B cell (primary cell): ENCODE measurements around the gene TRA2B. TPM values are rescaled to one million over a fixed set of nuclear protein-coding genes. Genes with fewer than 3 reads are reported as not detected.

Source experiments
- ATAC-seq: fragments of 200-7000 bp; cut with Tn5 transposase; one replicate; pipeline ENCODE4 v1.10.0; 2021; ENCODE audit warnings: low read depth, mild to moderate bottlenecking, moderate number of reproducible peaks, moderate library complexity
- CTCF ChIA-PET: fragments of 350-600 bp; sonication (Branson Sonifier 250); formaldehyde crosslinking; loops from one replicate; lab custom pipeline; 2021; ENCODE audit warnings: antibody characterized with exemption, inconsistent platforms; lab: Charles Lee
- POLR2A ChIA-PET: fragments of 350-600 bp; sonication (Branson Sonifier 250); formaldehyde crosslinking; loops from one replicate; lab custom pipeline; 2021; ENCODE audit warnings: antibody characterized with exemption; lab: Charles Lee
- DNase-seq: peaks from one replicate; pipeline ENCODE4 v3.0.0; 2013
- H2AFZ ChIP-seq: 2 replicates; pipeline ENCODE4 v1.6.1; 2012; ENCODE audit warnings: mild to moderate bottlenecking, low read depth, low read length; ENCODE audit not compliant: insufficient read depth, poor library complexity, severe bottlenecking
- H3K27ac ChIP-seq, 2 donors: 1 replicate in 1 of 2; 2 replicates in 1 of 2; pipeline ENCODE4 v1.5.1; 2012 to 2013; ENCODE audit warnings: low read length in 2 of 2, mild to moderate bottlenecking in 2 of 2, moderate library complexity in 1 of 2
- H3K27me3 ChIP-seq, 4 experiments: fragments of 200-600 bp in 1 of 4; sonication (generic) in 1 of 4; replicated peaks in 1 of 4; 1 replicate in 2 of 4; 2 replicates in 2 of 4; pipeline versions ENCODE4 v1.6.1 to v1.7.0; 2013 to 2016; ENCODE audit warnings: low read length in 3 of 4, mild to moderate bottlenecking in 2 of 4, mixed read lengths in 1 of 4, moderate library complexity in 1 of 4; ENCODE audit not compliant: insufficient read depth in 4 of 4, control insufficient read depth in 3 of 4; ENCODE audit errors: control extremely low read depth in 1 of 4
- H3K36me3 ChIP-seq, 2 experiments: replicated peaks in 1 of 2; 1 replicate in 1 of 2; 2 replicates in 1 of 2; pipeline versions ENCODE4 v1.6.1 to v1.7.1; 2013; ENCODE audit warnings: low read length in 1 of 2; ENCODE audit not compliant: insufficient read depth in 2 of 2, control insufficient read depth in 1 of 2; ENCODE audit errors: control extremely low read depth in 1 of 2, extremely low read depth in 1 of 2
- H3K4me1 ChIP-seq, 2 donors: fragments of 200-600 bp in 1 of 2; sonication (generic) in 1 of 2; 1 replicate in 1 of 2; 2 replicates in 1 of 2; pipeline versions ENCODE4 v1.5.1 to v1.6.1; 2013 to 2017; ENCODE audit warnings: low read length in 2 of 2; ENCODE audit not compliant: control insufficient read depth in 2 of 2, insufficient read depth in 2 of 2
- H3K4me2 ChIP-seq: replicated peaks from 2 replicates; pipeline ENCODE3; 2012; ENCODE audit warnings: mild to moderate bottlenecking, low read depth, low read length; ENCODE audit not compliant: poor library complexity, severe bottlenecking
- H3K4me3 ChIP-seq, 5 experiments: fragments of 200-600 bp in 1 of 5; sonication (generic) in 1 of 5; 1 replicate in 3 of 5; 2 replicates in 2 of 5; pipeline versions ENCODE4 v1.5.1 to v1.7.0; 2011 to 2016; ENCODE audit warnings: low read length in 4 of 5, mild to moderate bottlenecking in 4 of 5, low read depth in 2 of 5, control low read depth in 1 of 5, moderate library complexity in 1 of 5; ENCODE audit not compliant: insufficient read depth in 1 of 5; ENCODE audit errors: control extremely low read depth in 1 of 5, extremely low read depth in 1 of 5
- H3K79me2 ChIP-seq: fragments of 200-600 bp; sonication (generic); one replicate; pipeline ENCODE4 v1.6.0; 2016; ENCODE audit warnings: low read length; ENCODE audit not compliant: control insufficient read depth, insufficient read depth
- H3K9ac ChIP-seq: fragments of 200-600 bp; sonication (generic); 2 replicates; pipeline ENCODE4 v1.6.1; 2017; ENCODE audit warnings: mild to moderate bottlenecking, low read length, moderate library complexity
- H3K9me3 ChIP-seq, 3 donors: one replicate each; pipeline versions ENCODE4 v1.6.1 to v1.7.1; 2013; ENCODE audit warnings: low read length in 2 of 3; ENCODE audit not compliant: control insufficient read depth in 2 of 3, insufficient read depth in 1 of 3; ENCODE audit errors: control extremely low read depth in 1 of 3
- H4K20me1 ChIP-seq: 2 replicates; pipeline ENCODE4 v1.6.0; 2012; ENCODE audit warnings: mild to moderate bottlenecking, low read length; ENCODE audit not compliant: insufficient read depth, control insufficient read depth, poor library complexity, severe bottlenecking
- H3K27ac Mint-ChIP-seq: one replicate; pipeline ENCODE4 v1.8.0; 2021; ENCODE audit warnings: mixed read lengths
- H3K27me3 Mint-ChIP-seq: one replicate; pipeline ENCODE4 v1.8.0; 2021; ENCODE audit warnings: mixed read lengths
- H3K4me1 Mint-ChIP-seq: one replicate; pipeline ENCODE4 v1.8.0; 2021; ENCODE audit warnings: mixed read lengths
- H3K4me3 Mint-ChIP-seq: one replicate; pipeline ENCODE4 v1.8.0; 2021; ENCODE audit warnings: mixed read lengths
- H3K9me3 Mint-ChIP-seq: one replicate; pipeline ENCODE4 v1.8.0; 2022; ENCODE audit warnings: mixed read lengths; ENCODE audit not compliant: insufficient read depth
- CTCF ChIP-seq: fragments of 200-600 bp; IDR thresholded peaks from one replicate; pipeline ENCODE4 v1.8.0; 2022; ENCODE audit warnings: antibody characterized with exemption, mild to moderate bottlenecking
- EZH2 ChIP-seq: IDR thresholded peaks from 2 replicates; pipeline ENCODE4 v1.6.1; 2012; ENCODE audit warnings: borderline replicate concordance, low read depth, mild to moderate bottlenecking, moderate library complexity, low read length; ENCODE audit not compliant: insufficient read depth, poor library complexity, severe bottlenecking
- WGBS: methylation state at CpG from one replicate; pipeline ENCODE4 v1.1.5; 2013; ENCODE audit warnings: missing lambda C conversion rate; ENCODE audit not compliant: insufficient coverage; 5-methylcytosine and 5-hydroxymethylcytosine counted together
- intact Hi-C: fragments of 100-400 bp; cut with micrococcal nuclease; formaldehyde crosslinking; loops from one replicate; pipeline ENCODE4 v1.10.0; 2022
- polyA plus RNA-seq: library from polyadenylated mRNA; depleted of rRNA; stranded (reverse); fragments of >200 nt; gene quantifications from 2 replicates; pipeline ENCODE4 v1.2.3, GENCODE V29; 2012
- total RNA-seq, 2 donors: library from RNA; stranded (reverse); fragments of 120-200 nt in 1 of 2; gene quantifications; 1 replicate in 1 of 2; 2 replicates in 1 of 2; pipeline versions ENCODE4 v1.2.3 to v1.2.4, GENCODE V29; 2013 to 2022

The TRA2B gene
- total and polyA plus RNA-seq, 2 donors (not counting 1 experiment from before 2014, with no cell fraction given) = 220 to 1,062 TPM

DNA sequence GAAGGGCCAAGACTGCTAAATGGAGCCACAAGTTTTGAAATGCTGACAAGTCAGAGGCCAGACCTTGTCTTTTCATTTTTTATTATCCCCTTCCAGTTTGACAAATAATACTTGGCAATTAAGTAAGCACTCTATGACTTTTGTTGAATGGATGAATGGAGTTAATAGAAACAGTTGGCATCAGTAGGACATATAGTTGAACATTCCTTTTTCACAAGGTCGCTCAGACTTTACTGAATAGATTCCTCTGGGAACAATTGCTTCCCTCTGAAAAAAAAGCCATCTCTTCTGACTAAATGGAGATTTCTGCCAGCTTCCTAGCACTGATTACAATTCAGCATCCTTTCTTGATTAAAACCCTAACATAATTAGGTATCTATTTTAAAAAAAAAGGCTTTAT lies 53.2 kb downstream of the TRA2B start:
- Histone ChIP-seq H2AFZ (no peak overlapping the region), H3K9ac (no peak overlapping the region), H4K20me1 (no peaks in the 10 kb centered on the region), H3K4me2 (no peak overlapping the region), H3K9me3 (peaks cover 0 to 2% (median 0%) of the 10 kb centered on the region in 3 donors), H3K4me1 (no peaks in the 10 kb centered on the region), H3K27me3 (no peaks in the 10 kb centered on the region), H3K79me2 (no peaks in the 10 kb centered on the region), H3K36me3 (no peaks in the 10 kb centered on the region), H3K27ac (no peak overlapping the region), H3K4me3 (no peak overlapping the region)
- H3K27ac Mint-ChIP-seq = no peak overlapping the region
- intact Hi-C loops = no loop called here
- no CpG with 5 or more reads among the region's 1 CpG for WGBS
- peaks cover 19% of the 10 kb centered on the region for H3K27me3 Mint-ChIP-seq
- no peak for ATAC-seq
- no peaks in the 10 kb centered on the region for H3K4me1 Mint-ChIP-seq
- DNase-seq = no peak
- no peak overlapping the region for H3K4me3 Mint-ChIP-seq
- TF ChIP-seq EZH2 = no peak
- no peak for TF ChIP-seq CTCF
- ChIA-PET CTCF (no interaction called here), POLR2A (no interaction called here)
- H3K9me3 Mint-ChIP-seq = no peaks in the 10 kb centered on the region

GRCh38 chr3:185881926-185882325 lies 55.9 kb downstream of the TRA2B start:
- ATAC-seq (no peak), DNase-seq (no peak)
- Histone ChIP-seq H3K27ac (no peak overlapping the region), H3K27me3 (no peaks in the 10 kb centered on the region), H3K36me3 (no peaks in the 10 kb centered on the region), H2AFZ (no peak overlapping the region), H3K79me2 (no peaks in the 10 kb centered on the region), H3K9me3 (no peaks in the 10 kb centered on the region), H3K4me2 (no peak overlapping the region), H3K9ac (no peak overlapping the region), H3K4me3 (no peak overlapping the region), H4K20me1 (no peaks in the 10 kb centered on the region), H3K4me1 (no peaks in the 10 kb centered on the region)
- H3K27me3 Mint-ChIP-seq = peaks cover 20% of the 10 kb centered on the region
- TF ChIP-seq EZH2 (no peak), CTCF (no peak)
- no peaks in the 10 kb centered on the region for H3K9me3 Mint-ChIP-seq
- WGBS = 88% methylated on average over 3 of the region's 4 CpGs
- ChIA-PET POLR2A (no interaction called here), CTCF (no interaction called here)
- no peak overlapping the region for H3K27ac Mint-ChIP-seq
- intact Hi-C loops = no loop called here
- no peak overlapping the region for H3K4me3 Mint-ChIP-seq
- no peaks in the 10 kb centered on the region for H3K4me1 Mint-ChIP-seq
